Panc1 (cell line): ENCODE results near the gene ALS2CL. TPM values are rescaled to one million over a fixed set of nuclear protein-coding genes. Genes with fewer than 3 reads are reported as not detected.

Experiments
- ATAC-seq: fragments of 200-7000 bp; cut with Tn5 transposase; 2 replicates; pipeline ENCODE4 v1.9.1; 2020; ENCODE audit warnings: mild to moderate bottlenecking, moderate library complexity
- BruUV-seq: library from RNA; stranded (reverse); fragments of 400-500 nt; replicated peaks from 2 replicates; lab custom pipeline; 2021; lab: Mats Ljungman, UMichigan
- CTCF ChIA-PET: fragments of 300-600 bp; sonication (Branson Sonifier 250); formaldehyde crosslinking; loops from one replicate; lab custom pipeline; 2022; ENCODE audit warnings: antibody characterized with exemption; lab: Charles Lee
- POLR2A ChIA-PET: fragments of 300-600 bp; sonication (Branson Sonifier 250); formaldehyde crosslinking; loops from one replicate; lab custom pipeline; 2022; ENCODE audit warnings: antibody characterized with exemption; lab: Charles Lee
- DNase-seq: peaks from one replicate; pipeline ENCODE4 v3.0.0-alpha.2; 2010; ENCODE audit warnings: low read depth, low spot score
- H3K27ac ChIP-seq: 2 replicates; pipeline ENCODE4 v1.5.1; 2011; ENCODE audit warnings: mild to moderate bottlenecking, low read length, inconsistent platforms
- H3K27me3 ChIP-seq: fragments of 200-500 bp; sonication (Bioruptor generic); 2 replicates; pipeline ENCODE4 v1.6.0; 2014; ENCODE audit warnings: low read length, inconsistent platforms; ENCODE audit not compliant: control insufficient read depth, insufficient read depth
- H3K36me3 ChIP-seq: fragments of 200-500 bp; sonication (Bioruptor generic); 2 replicates; pipeline ENCODE4 v1.5.1; 2014; ENCODE audit warnings: inconsistent platforms, mild to moderate bottlenecking, low read length, moderate library complexity; ENCODE audit not compliant: control insufficient read depth, insufficient read depth
- H3K4me1 ChIP-seq: 2 replicates; pipeline ENCODE4 v1.5.1; 2011; ENCODE audit warnings: inconsistent platforms, mild to moderate bottlenecking, low read length, moderate library complexity; ENCODE audit not compliant: control insufficient read depth, insufficient read depth
- H3K4me3 ChIP-seq, 2 experiments: 2 replicates each; pipeline ENCODE4 v1.5.1; 2011 to 2012; ENCODE audit warnings: low read depth in 2 of 2, low read length in 2 of 2, mild to moderate bottlenecking in 2 of 2, inconsistent platforms in 1 of 2, moderate library complexity in 1 of 2
- H3K9me3 ChIP-seq: fragments of 200-500 bp; sonication (Bioruptor generic); 2 replicates; pipeline ENCODE4 v1.5.1; 2014; ENCODE audit warnings: low read depth, mild to moderate bottlenecking, inconsistent platforms, low read length, moderate library complexity; ENCODE audit not compliant: control insufficient read depth, insufficient read depth
- CTCF ChIP-seq: fragments of 450-650 bp; IDR thresholded peaks from 2 replicates; pipeline ENCODE4 v1.5.1; 2017; ENCODE audit warnings: mild to moderate bottlenecking
- POLR2AphosphoS5 ChIP-seq: IDR thresholded peaks from 2 replicates; pipeline ENCODE4 v1.6.1; 2012; ENCODE audit warnings: mild to moderate bottlenecking, low read depth, low read length, moderate library complexity
- REST ChIP-seq, 2 experiments: IDR thresholded peaks; 2 replicates each; pipeline ENCODE4 v1.6.1; 2011 to 2012; ENCODE audit warnings: low read depth in 2 of 2, control low read depth in 1 of 2, low read length in 1 of 2, mild to moderate bottlenecking in 1 of 2, moderate library complexity in 1 of 2; ENCODE audit not compliant: insufficient read depth in 1 of 2
- SIN3A ChIP-seq: IDR thresholded peaks from 2 replicates; pipeline ENCODE4 v1.6.1; 2012; ENCODE audit warnings: low read depth, mild to moderate bottlenecking, low read length, moderate library complexity, borderline replicate concordance; ENCODE audit not compliant: insufficient read depth
- TCF7L2 ChIP-seq: IDR thresholded peaks from 2 replicates; pipeline ENCODE4 v1.6.1; 2011; ENCODE audit warnings: mild to moderate bottlenecking, low read depth, low read length, inconsistent platforms
- in situ Hi-C: cut with HindIII; loops from 2 replicates; pipeline ENCODE4 v1.10.0; 2016; ENCODE audit warnings: low sequenced_read_pairs, low pct_unique_long_range_greater_than_20kb
- intact Hi-C: fragments of 100-400 bp; cut with micrococcal nuclease; formaldehyde crosslinking; loops from one replicate; pipeline ENCODE4 v1.10.0; 2022; ENCODE audit not compliant: unreplicated experiment
- total RNA-seq: library from RNA; stranded (reverse); gene quantifications from one replicate; pipeline ENCODE4 v1.2.1, GENCODE V29; 2021; ENCODE audit not compliant: unreplicated experiment

ALS2CL gene
- total RNA-seq, 1 experiment from 2014 or later = 2.7 TPM

- POLR2A ChIA-PET = no interaction called here
These were observed 12.5 kb upstream of the ALS2CL start for GRCh38 chr3:46705751-46706552.

More at GRCh38 chr3:46705751-46706552, 12.5 kb upstream of the ALS2CL start:
- Histone ChIP-seq H3K9me3 (no peaks in the 10 kb centered on the region), H3K36me3 (no peaks in the 10 kb centered on the region), H3K4me1 (no peaks in the 10 kb centered on the region), H3K4me3 (no peak overlapping the region), H3K27me3 (no peaks in the 10 kb centered on the region), H3K27ac (no peak overlapping the region)
- DNase-seq = no peak
- TF ChIP-seq SIN3A (no peak), REST (IDR thresholded peaks at IDR 0.05; ENCODE audit: insufficient read depth in 1 of 2, low read depth in 2 of 2, low read length in 1 of 2) (no peak), CTCF (no peak), POLR2AphosphoS5 (no peak), TCF7L2 (no peak)
- in situ Hi-C loops = no loop called here
- intact Hi-C loops = loop anchor here (2.0 kb wide), 2 partner anchors 191 to 203 kb away; no protein-coding TSS in a partner anchor
- no TSS peak for BruUV-seq
- CTCF ChIA-PET = interaction anchor here (1.1 kb wide), 1 partner anchor 204 kb away, joined by 3 read pairs; no protein-coding TSS in a partner anchor
- ATAC-seq = no peak
